Sciatic nerve (tissue), 2 donors: ENCODE measurements around the gene CPVL. TPM values are rescaled to one million over a fixed set of nuclear protein-coding genes. Genes with fewer than 3 reads are reported as not detected.
A peak's percentile ranks its signal among the peaks of the same experiment; 100 is the strongest.

Experiments used
- ATAC-seq: fragments of 200-7000 bp; cut with Tn5 transposase; one replicate; pipeline ENCODE4 v1.9.1; 2020; ENCODE audit warnings: mild to moderate bottlenecking, moderate library complexity
- DNase-seq: peaks from one replicate; pipeline ENCODE4 v3.0.0-alpha.2; 2020; ENCODE audit warnings: low spot score
- intact Hi-C: fragments of 100-400 bp; cut with DNase I; formaldehyde crosslinking; loops from one replicate; pipeline ENCODE4 v1.14.2; 2022
- total RNA-seq: library from RNA; stranded (reverse); fragmentation: NEBNext Ultra II Directional; extraction: Animal tissue kit (Norgen Biotek cat#: 25700); gene quantifications from one replicate; pipeline ENCODE4 v1.2.1, GENCODE V29; 2021
- donor health status: DM: no; HTN: no; CAD: no.
- donor health status: DM: no; HTN: no; CAD: no.

The CPVL gene
- total RNA-seq, 1 donor from 2014 or later = 21.5 TPM

GRCh38 chr7:29160080-29160479, 13.7 kb upstream of the CPVL start:
- DNase-seq (no peak), ATAC-seq (no peak)
- intact Hi-C loops = no loop called here

GRCh38 chr7:29158795-29159423, 12.6 kb upstream of the CPVL start:
- DNase-seq (no peak), ATAC-seq (no peak)
- intact Hi-C loops = no loop called here

GRCh38 chr7:29156907-29157452, 10.6 kb upstream of the CPVL start:
- ATAC-seq = no peak
- no peak for DNase-seq
- intact Hi-C loops = no loop called here

DNA sequence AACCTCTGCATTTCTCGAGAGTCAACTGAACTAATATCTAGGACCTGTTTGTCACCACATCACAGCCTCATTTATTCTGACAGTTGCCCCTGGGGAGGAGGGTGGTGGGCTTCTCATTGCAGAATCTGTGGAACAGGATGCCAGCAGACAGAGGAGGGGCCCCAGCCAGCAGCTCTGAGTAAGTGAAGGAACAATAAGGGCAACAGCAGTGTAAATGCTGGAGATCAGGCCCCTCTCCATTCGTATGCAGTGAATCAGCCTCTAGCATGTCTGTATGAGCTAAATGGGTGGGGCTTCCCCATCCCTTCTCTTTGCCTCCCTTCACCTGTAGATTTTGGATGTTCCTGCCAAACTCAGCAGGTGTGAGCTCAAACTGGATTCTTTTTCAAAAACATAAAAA, 7.7 kb upstream of the CPVL start:
- DNase-seq = no peak
- intact Hi-C loops = no loop called here
- no peak for ATAC-seq

- ATAC-seq (no peak), DNase-seq (no peak)
- intact Hi-C loops = no loop called here
These were observed 4.5 kb upstream of the CPVL start for GRCh38 chr7:29150856-29151255.

DNA sequence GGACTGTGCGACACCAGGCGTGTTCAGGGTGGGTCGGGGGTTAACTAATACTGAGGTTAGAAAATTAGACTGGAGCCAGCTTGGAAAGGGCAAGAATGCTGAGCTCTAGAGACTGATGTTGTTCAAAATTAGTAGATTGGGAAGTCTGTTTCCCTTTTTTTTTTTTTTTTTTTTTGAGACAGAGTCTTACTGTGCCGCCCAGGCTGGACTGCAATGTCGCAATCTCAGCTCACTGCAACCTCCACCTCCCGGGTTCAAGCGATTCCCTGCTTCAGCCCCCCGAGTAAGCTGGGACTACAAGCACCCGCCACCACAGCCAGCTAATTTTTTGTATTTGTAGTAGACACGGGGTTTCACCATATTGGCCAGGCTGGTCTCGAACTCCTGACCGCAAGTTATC, 2.7 kb upstream of the CPVL start:
- DNase-seq = no peak
- intact Hi-C loops = no loop called here
- no peak for ATAC-seq

DNA sequence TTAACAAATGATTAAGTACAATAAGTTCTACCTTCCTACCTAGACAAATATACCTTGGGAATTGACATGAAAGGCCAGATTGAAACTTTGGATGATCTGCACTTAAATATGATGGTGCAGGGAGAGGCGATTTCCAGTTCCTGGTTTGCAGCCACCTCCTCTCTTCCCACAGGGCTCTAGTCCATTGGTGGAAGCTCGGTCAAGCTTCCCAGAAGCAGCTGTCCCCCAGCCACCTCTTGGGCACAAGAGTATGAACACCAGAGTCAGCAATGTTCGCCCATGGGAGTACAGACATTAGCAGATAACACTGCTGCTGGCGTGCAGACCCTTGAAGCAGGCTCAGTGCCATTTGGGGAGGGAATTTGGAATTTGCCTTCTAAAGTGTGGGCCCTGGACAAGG, 1.5 kb upstream of the CPVL start:
- DNase-seq = no peak
- ATAC-seq = peak; percentile 54
- intact Hi-C loops = no loop called here

DNA sequence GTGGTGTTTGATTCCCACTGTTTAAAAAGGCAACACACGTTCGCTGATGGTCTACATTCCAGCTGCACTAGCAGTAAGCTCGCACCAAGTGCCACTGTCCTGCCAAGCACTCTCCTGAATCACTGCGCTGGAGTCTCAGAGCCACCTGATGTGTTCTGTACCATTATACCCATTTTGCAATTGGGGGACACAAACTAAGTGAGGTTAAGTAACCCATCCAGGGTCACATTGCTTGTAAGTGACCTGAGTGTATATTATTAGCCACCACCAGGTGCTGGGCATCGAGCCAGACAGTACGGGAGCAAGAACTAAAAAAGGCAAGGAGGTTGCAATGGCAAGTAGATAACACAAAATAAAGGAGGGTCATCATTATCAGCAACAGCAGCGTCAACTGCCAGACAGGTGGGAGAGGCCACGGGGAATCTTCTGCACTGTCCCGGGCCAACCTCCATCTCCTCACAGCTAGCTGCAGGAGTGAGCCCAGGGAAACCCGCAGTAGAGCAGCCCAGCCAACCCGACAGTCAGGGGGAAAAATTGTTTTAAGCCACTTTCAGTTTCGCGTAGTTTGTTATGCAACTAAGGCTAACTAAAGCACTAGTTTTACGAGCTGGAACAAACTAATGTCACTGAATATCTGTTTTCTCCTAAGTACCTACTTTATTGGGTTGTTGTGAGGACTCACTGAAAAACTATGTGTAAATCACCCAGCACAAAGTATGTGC, 712 bp upstream of the CPVL start:
- intact Hi-C loops = no loop called here
- ATAC-seq (peak; percentile 55), DNase-seq (no peak)

- intact Hi-C loops = no loop called here
- ATAC-seq (no peak), DNase-seq (no peak)
These were observed 732 bp downstream of the CPVL start for GRCh38 chr7:29145553-29146056.

DNA sequence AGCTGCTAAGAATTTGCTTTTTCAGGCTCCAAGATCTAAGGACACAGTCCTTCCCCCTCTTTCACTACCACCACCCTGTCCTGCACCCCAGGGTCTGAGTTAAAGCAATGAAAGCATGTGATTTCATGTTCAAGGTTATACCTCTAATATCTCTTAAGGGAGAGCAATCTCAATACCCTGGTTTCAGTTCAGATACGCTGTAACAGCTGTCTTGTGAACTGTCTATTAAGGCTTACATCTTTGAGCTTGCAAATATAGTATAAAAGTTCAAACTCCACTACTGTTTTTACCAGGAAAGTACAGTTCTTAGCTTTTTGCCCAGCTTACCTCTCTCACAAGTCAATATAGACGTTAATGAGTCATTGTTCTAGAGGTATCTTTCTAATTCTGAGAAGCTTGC, 2.6 kb downstream of the CPVL start:
- intact Hi-C loops = no loop called here
- DNase-seq (no peak), ATAC-seq (no peak)

DNA sequence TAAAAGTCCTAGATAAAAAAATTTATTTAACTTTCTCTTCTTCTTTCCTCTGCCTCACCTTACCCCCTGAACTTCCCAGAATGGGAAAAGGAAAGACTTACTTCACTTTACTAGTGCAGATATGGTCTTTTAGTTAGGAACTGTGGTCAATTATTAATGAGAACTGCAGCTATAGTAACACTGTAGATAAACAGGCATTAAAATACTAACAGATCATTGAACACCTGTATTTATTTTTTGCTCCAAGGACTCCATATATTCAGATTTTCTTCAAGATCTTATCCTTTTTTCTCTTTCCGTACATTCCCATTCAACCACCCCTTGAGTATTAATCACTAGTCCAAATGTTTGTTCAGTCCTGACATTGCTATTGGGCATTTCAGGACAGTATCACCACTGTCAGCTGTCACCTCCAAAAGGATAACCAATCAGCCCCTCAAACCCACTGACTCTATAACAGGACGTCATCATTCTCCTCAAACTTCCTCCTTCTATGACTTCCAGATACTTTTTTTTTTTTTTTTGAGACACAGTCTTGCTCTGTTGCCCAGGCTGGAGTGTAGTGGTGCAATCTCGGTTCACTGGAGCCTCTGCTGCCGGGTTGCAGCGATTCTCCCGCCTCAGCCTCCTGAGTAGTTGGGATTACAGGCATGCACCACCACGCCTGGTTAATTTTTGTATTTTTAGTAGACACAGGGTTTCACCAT, 4.2 kb downstream of the CPVL start:
- no peak for DNase-seq
- ATAC-seq = no peak
- intact Hi-C loops = no loop called here

- DNase-seq = no peak
- peak; percentile 59 for ATAC-seq
- intact Hi-C loops = no loop called here
These were observed 5.4 kb downstream of the CPVL start for GRCh38 chr7:29140873-29141468.

DNA sequence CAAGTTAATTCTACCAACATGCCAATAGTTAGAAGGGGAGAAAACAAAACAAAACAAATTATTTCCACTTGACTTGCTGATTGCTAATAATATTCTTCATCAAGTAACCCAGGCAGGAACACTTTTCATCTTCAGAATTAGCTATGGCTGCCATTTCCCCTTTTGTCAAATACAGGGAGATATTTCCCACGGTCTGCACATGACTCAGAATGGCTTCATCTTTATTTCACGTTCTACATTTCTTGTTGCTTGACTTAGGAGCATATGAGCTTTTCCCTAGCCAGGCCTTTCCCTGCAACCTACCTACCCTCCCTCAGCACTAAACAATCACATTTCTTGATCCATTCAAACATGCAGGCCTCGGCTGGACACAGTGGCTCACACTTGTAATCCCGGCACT, 6.5 kb downstream of the CPVL start:
- intact Hi-C loops = no loop called here
- no peak for ATAC-seq

DNA sequence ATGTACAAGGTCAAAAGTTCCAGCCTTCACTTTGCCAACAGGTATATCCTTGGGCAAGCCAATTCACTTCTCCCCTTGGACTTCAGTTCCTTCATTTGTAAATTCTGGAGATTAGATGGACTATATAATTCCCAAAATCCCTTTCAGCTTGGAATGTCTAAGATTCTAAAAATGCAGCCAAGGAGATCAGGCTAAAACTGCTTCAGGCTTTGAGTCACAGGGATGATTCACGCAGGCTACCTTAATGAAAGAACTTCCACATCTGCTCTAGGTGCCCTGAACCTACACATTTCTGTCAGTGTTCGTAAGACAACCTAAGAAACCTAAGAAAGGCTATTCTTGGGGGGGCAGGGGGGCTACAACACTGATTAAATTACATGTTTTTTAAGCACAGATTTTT, 7.1 kb downstream of the CPVL start:
- intact Hi-C loops = no loop called here
- ATAC-seq = no peak
- no peak for DNase-seq

More for the DNA sequence above, 6.5 kb downstream of the CPVL start:
- no peak for DNase-seq

GRCh38 chr7:29138588-29138987, 7.7 kb downstream of the CPVL start:
- intact Hi-C loops = no loop called here
- DNase-seq = no peak
- ATAC-seq = no peak

DNA sequence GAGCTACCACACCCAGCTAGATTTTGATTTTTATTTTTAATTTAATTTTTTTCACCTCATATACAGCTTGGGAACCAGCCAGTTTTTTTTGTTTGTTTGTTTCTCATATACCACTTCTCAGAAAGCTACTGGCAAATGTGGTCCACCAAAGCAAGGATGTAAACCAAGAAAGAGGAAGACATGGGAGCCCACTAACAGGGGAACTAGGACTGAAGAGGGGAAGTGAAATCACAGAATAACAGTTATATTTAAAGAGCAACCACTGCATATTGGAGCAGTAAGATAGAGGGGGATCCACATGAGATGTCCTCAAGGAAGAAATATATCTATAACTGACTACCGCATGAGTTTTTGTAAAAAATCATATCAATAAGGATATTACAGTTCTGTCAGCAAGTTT, 10.5 kb downstream of the CPVL start:
- intact Hi-C loops = no loop called here
- DNase-seq = no peak
- ATAC-seq = peak; percentile 42

DNA sequence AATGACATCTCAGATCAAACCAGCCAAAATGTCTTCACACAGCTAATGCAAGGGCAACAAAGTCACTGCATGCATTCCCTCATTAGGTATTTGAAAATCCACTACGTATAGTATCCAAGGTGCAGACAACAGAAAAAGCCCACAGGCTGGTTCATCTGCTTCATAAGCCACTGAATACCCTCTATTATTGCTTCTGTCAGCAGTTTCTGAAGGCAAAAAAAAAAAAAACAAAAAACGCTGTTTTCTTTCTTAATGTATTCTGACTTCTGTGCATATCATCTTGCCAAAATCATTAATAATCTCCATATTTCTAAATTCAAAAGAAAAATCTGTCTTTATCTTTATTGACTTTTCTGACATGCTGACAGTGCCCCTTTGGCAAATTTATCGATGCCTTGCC, 13.4 kb downstream of the CPVL start:
- DNase-seq (no peak), ATAC-seq (no peak)
- intact Hi-C loops = no loop called here

GRCh38 chr7:29131678-29132077, 14.7 kb downstream of the CPVL start:
- no peak for DNase-seq
- ATAC-seq = no peak
- intact Hi-C loops = no loop called here

DNA sequence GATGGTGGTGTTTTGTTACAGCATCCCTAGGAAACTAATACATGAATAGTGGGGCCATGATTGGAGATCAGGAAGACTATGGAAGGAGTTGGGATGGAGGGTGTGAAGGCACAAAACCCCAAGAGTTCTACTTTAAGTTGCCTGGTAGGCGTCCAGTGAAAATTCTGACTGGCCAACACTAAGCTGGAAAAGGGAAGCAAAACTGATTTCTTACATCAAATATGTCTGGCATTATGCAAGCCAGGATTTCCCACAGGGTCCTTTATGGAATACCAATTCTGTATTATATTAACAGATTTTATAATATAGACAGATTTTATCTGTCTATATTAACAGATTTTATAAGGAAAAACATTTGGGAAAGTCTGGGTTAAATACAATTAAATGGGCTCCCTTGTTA, 16.2 kb downstream of the CPVL start:
- DNase-seq (no peak), ATAC-seq (no peak)
- intact Hi-C loops = no loop called here

GRCh38 chr7:29127527-29127926, 18.8 kb downstream of the CPVL start:
- intact Hi-C loops = no loop called here
- ATAC-seq (no peak), DNase-seq (no peak)
